PC-3 (cell line): ENCODE measurements around the gene PACSIN1. TPM values are rescaled to one million over a fixed set of nuclear protein-coding genes. Genes with fewer than 3 reads are reported as not detected.

Experiments
- ATAC-seq: fragments of 200-7000 bp; cut with Tn5 transposase; 2 replicates; pipeline ENCODE4 v1.9.1; 2020; ENCODE audit warnings: mild to moderate bottlenecking, moderate library complexity
- BruUV-seq: library from RNA; stranded (reverse); fragments of 400-500 nt; replicated peaks from 2 replicates; lab custom pipeline; 2021; lab: Mats Ljungman, UMichigan
- CTCF ChIA-PET: fragments of 300-600 bp; sonication (Branson Sonifier 250); formaldehyde crosslinking; loops from one replicate; lab custom pipeline; 2022; ENCODE audit warnings: antibody characterized with exemption; lab: Charles Lee
- POLR2A ChIA-PET: fragments of 300-600 bp; sonication (Branson Sonifier 250); formaldehyde crosslinking; loops from one replicate; lab custom pipeline; 2022; ENCODE audit warnings: antibody characterized with exemption; ENCODE audit not compliant: unreplicated experiment; lab: Charles Lee
- DNase-seq: peaks from one replicate; pipeline ENCODE4 v3.0.0-alpha.2; 2015
- H2AFZ ChIP-seq: fragments of 300-600 bp; sonication (generic); 2 replicates; pipeline ENCODE4 v1.6.0; 2016; ENCODE audit warnings: antibody characterized with exemption, low read length
- H3F3A ChIP-seq: fragments of 300-600 bp; sonication (generic); one replicate; pipeline ENCODE4 v1.6.0; 2017; ENCODE audit warnings: antibody characterized with exemption, low read length, control low read depth, mild to moderate bottlenecking; ENCODE audit not compliant: unreplicated experiment
- H3K27ac ChIP-seq: fragments of 300-600 bp; sonication (generic); 2 replicates; pipeline ENCODE4 v1.5.1; 2016; ENCODE audit warnings: mild to moderate bottlenecking, low read length
- H3K27me3 ChIP-seq: fragments of 300-600 bp; sonication (generic); 2 replicates; pipeline ENCODE4 v1.6.1; 2016; ENCODE audit warnings: low read length, mixed read lengths
- H3K36me3 ChIP-seq: fragments of 300-600 bp; sonication (generic); 2 replicates; pipeline ENCODE4 v1.6.1; 2016; ENCODE audit warnings: low read depth, mixed run types, low read length, mixed read lengths
- H3K4me1 ChIP-seq: fragments of 300-600 bp; sonication (generic); 2 replicates; pipeline ENCODE4 v1.5.1; 2016; ENCODE audit warnings: low read length; ENCODE audit not compliant: insufficient read depth
- H3K4me2 ChIP-seq: fragments of 300-600 bp; sonication (generic); 2 replicates; pipeline ENCODE4 v1.6.0; 2016; ENCODE audit warnings: low read length
- H3K4me3 ChIP-seq: fragments of 300-600 bp; sonication (generic); 2 replicates; pipeline ENCODE4 v1.5.1; 2016; ENCODE audit warnings: mild to moderate bottlenecking, low read length, mixed read lengths
- H3K79me2 ChIP-seq: fragments of 300-600 bp; sonication (generic); 2 replicates; pipeline ENCODE4 v1.6.1; 2017; ENCODE audit warnings: low read length, mixed read lengths
- H3K9ac ChIP-seq: fragments of 300-600 bp; sonication (generic); 2 replicates; pipeline ENCODE4 v1.6.0; 2016; ENCODE audit warnings: mild to moderate bottlenecking, low read length
- H3K9me2 ChIP-seq: fragments of 300-600 bp; sonication (generic); replicated peaks from 2 replicates; pipeline ENCODE4 v1.6.1; 2016; ENCODE audit warnings: mixed run types, low read length, mixed read lengths
- H3K9me3 ChIP-seq: fragments of 300-600 bp; sonication (generic); 2 replicates; pipeline ENCODE4 v1.6.1; 2016; ENCODE audit warnings: low read length, mixed read lengths
- H4K20me1 ChIP-seq: fragments of 300-600 bp; sonication (generic); 2 replicates; pipeline ENCODE4 v1.6.1; 2016; ENCODE audit warnings: low read length, mixed read lengths
- CTCF ChIP-seq: fragments of 300-600 bp; sonication (generic); conservative IDR thresholded peaks from 2 replicates; pipeline ENCODE4 v1.5.1; 2017; ENCODE audit warnings: antibody characterized with exemption, low read depth, mild to moderate bottlenecking, low read length
- EZH2 ChIP-seq: fragments of 300-600 bp; sonication (generic); IDR thresholded peaks from one replicate; pipeline ENCODE4 v1.6.1; 2017; ENCODE audit warnings: antibody characterized with exemption, mild to moderate bottlenecking, low read length; ENCODE audit not compliant: unreplicated experiment
- EZH2phosphoT487 ChIP-seq: fragments of 300-600 bp; sonication (generic); IDR thresholded peaks from 2 replicates; pipeline ENCODE4 v1.6.1; 2018; ENCODE audit warnings: mild to moderate bottlenecking, antibody characterized with exemption, low read length, borderline replicate concordance
- intact Hi-C: fragments of 100-400 bp; cut with micrococcal nuclease; formaldehyde crosslinking; loops from 2 replicates; pipeline ENCODE4 v1.9.0; 2023
- total RNA-seq: library from RNA; depleted of rRNA; stranded (reverse); fragments of >200 nt; gene quantifications from 2 replicates; pipeline ENCODE4 v1.2.3, GENCODE V29; 2014

The PACSIN1 gene
- total RNA-seq, 1 experiment from 2014 or later = 2.3 TPM

- Histone ChIP-seq H3K79me2 (peaks cover 55% of the 10 kb centered on the region), H3K4me2 (peak overlapping the region; percentile 94), H2AFZ (no peak overlapping the region), H3K4me1 (peaks cover 19% of the 10 kb centered on the region), H3K4me3 (peak overlapping the region; percentile 99), H4K20me1 (peaks cover 40% of the 10 kb centered on the region), H3K9ac (peak overlapping the region; percentile 99), H3K27ac (peak overlapping the region; percentile 47), H3K9me2 (no peaks in the 10 kb centered on the region), H3F3A (peaks cover 13% of the 10 kb centered on the region), H3K27me3 (no peaks in the 10 kb centered on the region), H3K36me3 (peaks cover 47% of the 10 kb centered on the region), H3K9me3 (no peaks in the 10 kb centered on the region)
- ChIA-PET POLR2A (interaction anchor here (0.5 kb wide), 1 partner anchor 9 kb away, joined by 3 read pairs; no protein-coding TSS in a partner anchor), CTCF (interaction anchor here (0.7 kb wide), 1 partner anchor 31 kb away, joined by 6 read pairs; no protein-coding TSS in a partner anchor)
- ATAC-seq = 0 out of 2 replicates have a peak, but pooled peaks have one; percentile 8
- intact Hi-C loops = no loop called here
- no peak for DNase-seq
- TF ChIP-seq EZH2phosphoT487 (no peak), EZH2 (no peak), CTCF (no peak)
- BruUV-seq = no TSS peak
These were observed 40.8 kb upstream of the PACSIN1 start for GRCh38 chr6:34425132-34425497.

- Histone ChIP-seq H3K9me2 (no peaks in the 10 kb centered on the region), H3K4me1 (peaks cover 19% of the 10 kb centered on the region), H4K20me1 (peaks cover 40% of the 10 kb centered on the region), H3F3A (peaks cover 13% of the 10 kb centered on the region), H3K9ac (peak within 1 kb of the TSS; percentile 99), H3K9me3 (peaks cover 3% of the 10 kb centered on the region; the same call in 1 of the 2 replicates), H3K27ac (peak within 1 kb of the TSS; percentile 47), H3K4me3 (peak within 1 kb of the TSS; percentile 99), H3K27me3 (no peaks in the 10 kb centered on the region), H2AFZ (peak within 1 kb of the TSS; percentile 73), H3K4me2 (peak within 1 kb of the TSS; percentile 94), H3K36me3 (peaks cover 42% of the 10 kb centered on the region), H3K79me2 (peaks cover 50% of the 10 kb centered on the region)
- ChIA-PET POLR2A (interaction anchor here (0.5 to 0.6 kb wide), 5 partner anchors 12 to 998 kb away, joined by 3 to 4 read pairs (median 3); no protein-coding TSS in a partner anchor), CTCF (interaction anchor here (0.7 kb wide), 2 partner anchors 10 to 32 kb away, joined by 5 to 6 read pairs; no protein-coding TSS in a partner anchor)
- TF ChIP-seq EZH2phosphoT487 = no peak
- TF ChIP-seq CTCF = no peak
- TF ChIP-seq EZH2 = no peak
- DNase-seq = peak; percentile 95
- intact Hi-C loops = no loop called here
- ATAC-seq = peak; percentile 95
- BruUV-seq = TSS peak; percentile 70
These were observed 40.1 kb upstream of the PACSIN1 start, which contains the start of gene RPS10 for GRCh38 chr6:34425498-34426410. RPS10 (minus strand) TSS chr6:34426069; CDS start chr6:34425221, 848 bp downstream.
